GM21717 (cell line): Measurements from ENCODE around the gene NOTCH4.

ENCODE experiments used
- ATAC-seq: cut with Tn5 transposase; IDR thresholded peaks from one replicate; pipeline ENCODE4 v1.9.1; 2021; ENCODE audit warnings: mild to moderate bottlenecking, moderate library complexity; ENCODE audit not compliant: unreplicated experiment

Gene NOTCH4

DNA sequence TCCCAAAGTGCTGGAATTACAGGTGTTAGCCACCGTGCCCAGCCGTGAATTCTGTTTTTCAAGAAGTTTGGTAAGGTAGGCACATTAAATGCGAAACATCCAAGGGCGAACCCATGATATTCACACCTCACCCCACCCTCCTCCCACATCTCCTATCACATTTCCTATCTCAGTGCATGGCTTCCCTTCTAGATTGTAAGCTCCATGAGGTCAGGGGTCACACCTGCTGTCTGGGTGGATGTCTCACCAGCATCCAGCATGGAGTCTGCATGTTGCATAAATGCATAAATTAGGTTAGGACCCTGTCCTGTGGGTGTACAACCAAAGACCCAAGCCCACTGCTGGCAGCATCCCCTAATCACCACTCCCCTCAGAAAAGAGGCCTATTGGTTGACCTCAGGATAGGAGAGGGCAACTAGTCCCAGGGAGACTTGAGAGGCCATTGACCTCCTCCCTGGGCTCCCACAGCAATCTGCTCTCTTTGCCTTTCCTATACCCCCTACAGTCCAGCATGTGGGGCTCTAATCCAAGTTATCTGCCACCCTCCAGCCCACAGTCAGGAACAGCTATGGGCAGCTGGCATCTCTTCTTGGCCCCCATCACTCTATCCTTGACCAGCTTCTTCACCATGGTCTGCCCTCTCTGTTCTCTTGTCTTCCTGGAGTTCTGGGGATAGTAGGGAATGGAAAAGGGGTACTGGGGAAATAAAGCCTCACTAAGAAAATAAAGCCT lies 76.3 kb downstream of the NOTCH4 start:
- ATAC-seq, result no peak

DNA sequence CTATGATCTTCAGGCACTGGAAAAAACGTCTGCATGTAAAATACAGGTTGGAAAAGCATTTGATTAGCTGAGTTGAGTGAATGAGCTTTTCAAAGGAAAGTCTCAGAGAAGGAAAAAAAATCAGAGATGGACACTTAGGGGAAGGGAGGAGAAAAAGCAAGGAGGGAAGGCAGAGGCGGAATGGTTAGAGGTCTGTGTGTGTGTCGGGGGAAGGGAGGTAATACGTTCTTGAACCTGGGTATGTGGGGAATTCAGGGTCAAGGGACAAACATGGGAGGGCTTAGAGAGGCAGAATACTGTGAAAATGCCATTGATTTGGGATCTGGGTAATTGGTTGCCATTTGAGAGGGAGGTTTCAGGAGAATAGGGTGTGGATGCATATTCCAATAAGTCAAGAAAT lies 77.2 kb downstream of the NOTCH4 start:
- no peak for ATAC-seq

DNA sequence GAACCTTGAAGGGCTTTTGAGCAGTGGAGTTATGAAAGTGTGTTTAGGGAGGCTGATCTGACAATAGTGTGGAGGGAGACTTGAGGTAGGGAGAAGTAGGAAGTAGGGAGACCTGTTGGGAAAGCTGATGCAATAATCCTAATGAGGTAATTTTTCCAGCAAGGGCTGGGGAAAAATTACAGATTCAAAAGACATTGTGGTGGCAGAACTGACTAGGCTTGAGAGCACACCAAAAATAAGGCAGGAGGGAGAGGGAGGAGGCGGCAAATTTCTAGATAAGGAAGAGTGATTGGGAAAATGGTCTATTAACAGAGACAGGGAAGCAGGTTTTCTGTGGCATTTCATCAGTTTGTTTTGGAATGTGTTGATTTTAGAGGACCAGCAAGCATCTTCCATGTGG lies 77.6 kb downstream of the NOTCH4 start:
- ATAC-seq, result no peak
